GM19099 (cell line): ENCODE data around the gene ABHD6.

Experiments
- POLR2A ChIP-seq: IDR thresholded peaks from 3 replicates; pipeline ENCODE4 v1.6.1; 2011; ENCODE audit warnings: low read depth; ENCODE audit not compliant: insufficient read length; ENCODE audit errors: extremely low read depth

The ABHD6 gene

DNA sequence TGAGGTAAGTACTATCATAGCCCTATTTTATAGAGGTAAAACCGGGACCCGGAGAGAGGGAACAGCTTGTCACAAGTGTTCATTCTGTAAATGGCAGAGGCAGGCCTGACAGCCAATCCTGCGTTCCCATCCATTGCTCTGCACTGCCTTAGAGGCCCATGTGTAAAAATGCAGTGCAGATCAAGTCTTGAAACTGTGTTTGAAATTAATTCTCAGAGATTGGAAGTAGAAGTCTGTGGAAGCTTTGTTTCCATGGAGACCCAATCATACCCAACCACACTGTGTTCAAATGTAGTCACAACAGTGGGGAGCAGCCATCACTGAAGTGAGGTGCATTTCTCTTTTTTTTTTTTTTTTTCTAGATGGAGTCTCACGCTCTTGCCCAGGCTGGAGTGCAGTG, 13.7 kb upstream of the ABHD6 start:
- TF ChIP-seq POLR2A, result no peak

DNA sequence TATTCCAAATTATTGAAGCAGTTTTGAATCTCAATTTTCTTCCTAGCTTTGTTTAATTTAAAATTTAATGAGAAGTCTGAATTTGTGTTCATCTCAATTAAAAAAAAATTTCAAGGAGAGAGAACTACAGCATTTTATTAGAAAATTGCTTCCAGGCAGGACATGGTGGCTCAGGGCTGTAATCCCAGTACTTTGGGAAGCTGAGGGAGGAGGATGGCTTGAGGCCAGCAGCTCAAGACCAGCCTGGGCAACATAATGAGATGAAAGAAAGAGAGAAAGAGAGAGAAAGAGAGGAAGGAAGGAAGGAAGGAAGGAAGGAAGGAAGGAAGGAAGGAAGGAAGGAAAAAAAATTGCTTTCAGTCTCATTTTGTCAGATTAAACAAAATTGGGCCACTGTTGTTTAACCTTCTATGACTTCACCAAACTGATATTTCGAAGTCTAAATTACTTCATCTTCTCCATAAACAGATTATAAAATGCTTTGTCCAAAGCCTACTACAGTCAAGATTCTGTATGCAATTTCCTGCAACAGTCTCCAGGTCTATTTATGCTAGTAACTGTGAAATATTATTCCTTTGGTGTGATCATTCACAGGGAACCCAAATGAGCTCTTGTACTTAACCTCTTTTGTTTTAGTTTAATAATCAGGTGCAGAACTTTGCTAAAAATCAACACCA, 6.6 kb upstream of the ABHD6 start:
- TF ChIP-seq POLR2A, result no peak

DNA sequence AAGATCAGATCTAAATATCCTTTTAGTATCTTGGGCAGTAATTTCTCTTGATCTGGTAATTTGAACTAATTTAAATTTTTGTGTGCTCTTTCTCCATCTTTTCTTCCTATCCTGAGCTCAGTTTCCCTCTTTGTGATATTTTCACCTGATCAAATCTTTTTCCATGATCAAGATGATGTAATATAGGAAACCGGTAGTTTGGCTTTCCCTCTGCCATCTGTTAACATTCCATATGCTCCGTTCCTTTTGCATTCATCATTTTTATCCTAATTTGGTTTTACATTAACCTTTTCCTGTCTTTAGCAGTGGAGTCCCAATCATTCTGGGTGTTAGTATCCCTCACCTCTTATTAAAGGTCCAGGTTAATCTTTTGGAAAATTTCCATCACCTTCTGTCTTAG, 5.9 kb upstream of the ABHD6 start:
- TF ChIP-seq POLR2A, result no peak

DNA sequence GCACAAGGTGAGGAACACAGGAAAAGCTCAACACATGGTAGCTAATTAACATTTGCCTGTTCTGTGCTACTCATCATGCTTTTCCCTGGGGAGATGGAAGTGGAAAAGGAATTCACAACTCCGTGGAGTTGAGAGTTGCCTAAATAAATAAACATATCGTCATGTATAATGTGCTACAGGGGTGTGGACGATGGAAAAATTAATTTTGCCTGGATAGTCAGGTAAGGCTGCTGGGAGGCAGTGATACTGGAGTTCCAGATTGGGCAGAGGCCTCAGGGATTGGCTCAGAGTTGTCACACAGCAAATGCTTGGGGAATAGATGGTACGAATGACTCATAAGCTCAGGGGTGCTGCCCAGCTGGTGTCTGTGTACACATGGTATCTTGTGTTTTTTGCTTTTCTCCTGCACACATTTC, 3.1 kb upstream of the ABHD6 start:
- TF ChIP-seq POLR2A, result no peak

DNA sequence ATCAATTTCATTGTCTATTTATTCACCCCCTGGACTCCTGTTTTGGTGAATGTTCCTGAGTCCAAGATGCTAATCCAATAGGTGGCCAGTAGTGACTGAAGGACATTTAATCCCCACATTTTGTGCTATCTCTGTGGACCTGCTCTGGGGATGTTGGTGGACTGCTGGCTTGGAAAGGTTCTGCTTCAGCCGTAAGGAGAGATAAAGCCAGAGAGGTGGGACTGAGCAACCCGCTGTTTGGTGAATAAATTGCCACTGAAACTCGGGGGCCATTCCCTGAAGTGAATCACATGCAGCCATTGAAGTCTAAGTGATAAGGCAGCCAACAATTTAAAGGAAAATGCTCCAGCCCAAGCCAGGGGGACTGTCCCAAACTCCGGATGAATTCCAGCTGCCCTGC, 1.6 kb upstream of the ABHD6 start:
- TF ChIP-seq POLR2A, result no peak

DNA sequence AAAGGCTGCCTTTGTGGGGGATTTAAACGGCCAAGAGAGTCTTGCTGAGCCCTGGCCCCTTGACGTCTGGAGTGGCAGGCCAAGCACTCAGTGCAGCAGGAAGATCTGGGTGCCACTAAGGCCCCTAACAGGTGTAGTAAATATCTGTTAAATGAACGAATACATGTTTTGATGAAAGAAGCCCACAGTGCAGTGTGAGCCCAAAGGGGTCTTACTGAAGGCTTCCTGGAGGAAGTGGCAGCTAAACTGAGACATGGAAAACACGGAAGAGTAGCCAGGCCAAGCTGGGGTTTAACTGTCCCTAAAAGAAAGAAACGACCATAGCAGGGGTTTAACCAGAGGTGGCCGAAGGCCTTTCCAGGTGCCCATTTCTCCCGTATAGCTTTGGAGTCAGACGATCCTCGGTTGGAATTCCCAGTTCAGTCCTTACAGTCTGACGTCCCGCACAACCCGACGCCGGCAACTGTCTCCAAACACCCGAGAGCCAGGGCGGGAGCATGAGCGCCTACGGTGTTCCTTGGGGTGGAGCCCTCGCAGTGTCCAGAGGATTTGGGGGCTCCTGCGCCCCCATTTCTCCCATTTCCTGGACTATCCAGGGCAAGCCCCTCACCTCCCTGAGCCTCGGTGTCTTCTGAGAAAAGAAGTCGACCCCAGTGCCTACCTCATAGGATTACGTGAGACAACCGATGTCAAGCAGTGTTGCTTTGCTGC, 910 bp upstream of the ABHD6 start:
- TF ChIP-seq POLR2A, result no peak

DNA sequence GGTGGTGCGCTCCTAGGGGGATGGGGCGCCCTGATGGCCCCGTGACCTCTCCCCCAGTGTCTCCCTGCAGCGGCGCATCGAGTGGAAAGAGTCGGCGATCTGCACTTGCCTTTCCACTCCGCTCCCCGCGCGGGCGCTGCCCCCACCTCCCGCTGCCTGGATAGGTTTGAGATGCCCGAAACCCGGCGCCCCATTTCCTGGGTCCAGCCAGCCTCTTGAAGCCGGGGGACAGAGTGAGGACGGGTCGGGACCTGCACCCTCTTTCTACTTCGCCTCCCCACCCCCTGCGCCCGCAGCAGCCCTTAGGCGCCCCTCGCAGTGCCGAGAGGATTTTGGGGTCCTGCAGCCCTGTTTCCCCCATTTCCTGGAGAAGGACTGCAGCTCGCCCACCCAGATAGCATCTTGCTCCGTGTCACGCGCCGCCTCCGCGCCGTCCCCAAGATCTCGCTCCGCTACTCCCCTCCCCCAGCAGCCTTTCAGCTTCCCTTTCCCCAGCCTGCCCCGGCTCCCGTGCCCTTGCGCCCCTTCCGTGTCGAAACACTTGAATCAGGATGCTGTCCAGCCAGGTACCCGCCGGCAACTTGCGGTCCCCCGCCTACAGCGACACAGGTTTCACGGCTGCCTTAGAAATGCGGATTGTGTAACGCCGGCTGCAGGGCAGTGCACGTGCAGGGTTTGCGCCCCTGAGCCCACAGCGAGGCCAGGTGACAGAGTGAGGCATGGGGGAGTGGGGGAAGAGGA, 519 bp downstream of the ABHD6 start:
- no peak for TF ChIP-seq POLR2A

DNA sequence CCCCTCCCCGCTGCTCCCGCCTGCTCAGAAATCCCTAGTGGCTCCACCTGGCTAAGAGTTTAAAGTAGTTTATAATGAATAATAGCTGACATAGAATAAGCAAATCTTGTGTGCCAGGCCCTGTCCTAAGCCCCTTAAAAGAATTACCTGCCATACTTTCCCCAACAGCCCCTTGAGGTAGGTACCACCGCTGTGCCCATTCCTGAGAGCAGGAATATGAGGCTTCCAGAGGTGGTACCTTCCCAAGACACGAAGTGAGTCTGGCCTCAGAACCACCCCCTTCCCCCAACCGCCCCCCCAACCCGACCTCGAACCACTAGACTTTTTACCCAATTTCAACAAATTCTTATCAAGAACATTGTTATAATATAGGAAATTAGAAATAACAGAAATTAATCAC, 1.2 kb downstream of the ABHD6 start:
- TF ChIP-seq POLR2A, result no peak

DNA sequence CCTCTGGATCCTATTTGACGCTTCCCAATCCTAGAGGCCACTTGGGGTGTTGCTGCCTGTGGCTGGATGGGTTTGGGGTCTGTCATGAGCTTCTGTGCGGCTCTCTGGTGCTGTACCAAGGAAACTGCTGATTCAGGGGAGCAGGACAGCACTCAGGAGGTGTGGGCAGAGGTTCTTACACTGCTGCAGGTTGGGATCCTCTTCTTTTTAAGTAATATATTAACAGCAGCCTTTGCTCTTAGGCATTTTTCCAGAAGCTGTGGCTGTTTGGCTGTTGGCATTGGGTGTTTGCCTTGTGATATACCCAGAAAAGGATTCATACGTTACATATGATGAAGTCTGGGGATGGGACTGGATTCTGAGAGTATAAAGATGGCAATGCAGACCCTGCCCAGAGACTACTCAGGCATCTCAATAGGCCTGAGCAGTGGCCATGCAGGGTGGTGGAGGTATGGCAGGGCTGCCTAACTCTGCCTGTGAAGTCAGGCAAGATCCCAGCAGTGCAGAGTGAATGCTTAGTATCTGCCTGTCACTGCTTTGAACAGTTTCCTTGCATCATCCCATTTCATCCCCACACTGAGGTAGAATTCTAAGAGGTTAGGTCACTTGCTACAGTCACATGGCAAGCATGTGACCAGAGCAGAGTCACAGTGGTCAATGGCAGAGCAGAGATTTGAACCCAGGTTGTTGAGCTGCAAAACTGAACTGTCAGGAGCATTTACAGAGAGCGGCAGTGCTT, 3.9 kb downstream of the ABHD6 start:
- TF ChIP-seq POLR2A, result no peak

DNA sequence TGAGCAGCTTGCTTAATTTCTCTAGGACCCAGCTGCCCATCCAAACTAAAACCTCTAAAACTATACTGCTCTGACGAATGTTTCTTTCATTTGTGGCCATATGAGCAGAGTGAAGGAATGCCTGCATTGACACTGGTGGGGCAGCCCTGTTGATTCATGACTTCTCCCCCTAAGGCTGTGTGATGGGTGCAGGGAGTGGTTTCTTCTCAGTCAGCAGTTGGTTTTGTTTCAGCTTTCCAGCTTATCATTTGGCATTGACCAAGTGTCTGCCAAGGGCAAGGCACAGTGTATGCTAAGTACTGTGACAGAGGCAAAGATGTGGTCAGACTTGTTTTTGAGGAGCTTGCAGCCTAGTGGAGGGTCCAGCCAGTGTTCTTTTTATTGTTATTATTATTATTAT, 4.7 kb downstream of the ABHD6 start:
- no peak for TF ChIP-seq POLR2A

DNA sequence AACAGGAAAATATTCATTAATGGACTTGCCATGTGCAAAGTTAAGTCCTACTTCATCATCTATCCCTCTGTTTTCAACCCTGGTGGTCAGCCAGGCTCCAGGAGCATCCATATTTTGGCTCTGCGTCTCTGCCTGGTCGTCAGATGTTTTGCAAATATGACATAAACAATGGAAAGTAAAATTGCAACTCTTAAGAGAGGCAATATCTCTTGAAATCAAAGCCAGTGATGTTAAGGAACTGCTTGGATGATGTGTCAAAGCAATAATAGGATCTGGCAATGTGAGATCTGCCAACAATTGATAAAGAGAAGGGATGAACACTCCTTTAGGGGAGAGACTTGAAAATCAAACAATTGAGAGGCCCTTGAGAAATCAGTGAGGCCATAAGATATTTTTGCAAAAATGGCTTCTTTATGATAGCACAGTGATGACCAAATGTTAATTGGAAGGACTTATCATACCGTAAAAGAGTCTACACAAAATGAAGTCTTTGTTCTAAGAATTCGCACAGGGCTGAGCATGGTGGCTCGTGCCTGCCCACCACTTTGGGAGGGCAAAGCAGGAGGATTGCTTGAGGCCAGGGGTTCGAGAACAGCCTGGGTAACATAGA, 6.5 kb downstream of the ABHD6 start:
- TF ChIP-seq POLR2A, result no peak

DNA sequence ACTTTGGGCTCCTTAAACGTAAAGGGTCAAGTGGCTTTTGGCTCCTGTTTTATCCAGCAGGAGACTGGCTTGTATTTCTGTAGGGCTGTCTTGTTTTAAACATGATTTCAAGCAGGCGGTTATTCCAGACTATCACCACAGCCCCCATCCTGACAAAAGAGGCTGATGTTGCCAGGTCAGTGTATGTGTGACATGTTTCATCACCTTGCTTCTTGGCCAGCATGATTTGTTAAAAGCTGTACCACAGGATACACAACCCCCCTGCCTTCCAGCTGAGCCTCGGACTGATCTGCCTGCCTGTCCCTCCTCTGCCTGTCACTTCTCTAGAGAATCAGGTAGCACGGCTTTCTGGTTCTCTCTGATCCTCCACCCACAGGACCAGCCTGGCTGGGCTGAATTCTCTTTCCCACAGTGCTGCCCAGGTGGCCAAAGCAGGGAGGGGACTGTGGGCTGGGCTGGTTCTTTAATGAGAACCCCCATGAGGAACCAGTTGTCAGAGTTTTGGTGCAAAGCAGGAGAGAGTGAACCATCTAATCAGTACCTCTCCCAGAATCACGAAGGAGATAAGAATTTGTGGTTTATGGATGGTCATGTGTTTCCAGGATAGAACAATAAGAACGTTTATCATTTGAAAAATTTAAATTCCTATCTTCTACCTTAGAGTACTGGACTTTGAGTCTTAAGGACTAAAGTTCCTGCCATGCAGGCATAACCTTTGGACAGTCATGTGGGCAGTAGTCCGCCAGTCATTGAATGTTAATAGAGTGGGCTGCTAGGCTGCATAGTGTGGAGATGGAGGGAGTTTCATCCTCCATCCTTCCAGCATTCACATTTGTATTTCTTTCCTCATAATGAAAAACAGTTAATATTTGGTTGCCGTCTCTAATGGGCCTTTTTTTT, 8.8 kb downstream of the ABHD6 start:
- TF ChIP-seq POLR2A, result no peak

DNA sequence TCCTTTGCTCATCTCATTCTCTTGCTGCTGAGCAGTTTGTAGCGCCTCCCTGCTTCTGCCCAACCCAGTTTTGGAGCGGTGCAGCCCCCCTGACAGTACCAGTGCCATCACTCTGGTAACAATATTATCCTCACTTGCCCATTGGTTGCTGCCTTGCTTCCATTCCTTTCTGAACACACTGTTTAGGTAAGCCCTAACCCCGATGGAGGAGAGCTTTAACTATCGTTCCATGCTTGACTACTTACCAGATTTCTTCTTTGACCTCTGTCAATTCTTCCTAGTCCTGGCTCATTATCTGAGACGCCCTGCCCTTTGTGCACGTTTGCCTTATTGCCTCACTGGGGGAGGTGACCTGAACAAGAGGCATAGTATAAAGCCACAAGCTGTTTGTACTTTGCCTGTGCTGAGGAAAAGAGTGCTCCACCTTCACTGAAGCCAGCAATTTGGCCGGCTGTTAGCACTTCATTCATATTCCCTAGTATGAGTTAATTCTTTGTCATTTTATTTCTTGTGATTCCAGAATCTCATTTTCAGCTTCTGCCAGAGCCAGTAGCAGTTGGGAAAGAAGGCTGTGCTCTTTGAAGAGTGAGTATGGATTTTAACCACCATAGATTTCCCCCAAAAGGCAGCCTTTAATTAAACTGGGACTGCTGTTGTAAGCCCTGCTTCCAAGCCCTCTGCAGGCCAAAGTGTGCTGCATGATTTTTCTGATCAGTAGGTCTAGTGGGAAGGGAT, 11.9 kb downstream of the ABHD6 start:
- TF ChIP-seq POLR2A, result no peak
